Measurements from ENCODE around the gene PKHD1.

PKHD1 gene

DNA sequence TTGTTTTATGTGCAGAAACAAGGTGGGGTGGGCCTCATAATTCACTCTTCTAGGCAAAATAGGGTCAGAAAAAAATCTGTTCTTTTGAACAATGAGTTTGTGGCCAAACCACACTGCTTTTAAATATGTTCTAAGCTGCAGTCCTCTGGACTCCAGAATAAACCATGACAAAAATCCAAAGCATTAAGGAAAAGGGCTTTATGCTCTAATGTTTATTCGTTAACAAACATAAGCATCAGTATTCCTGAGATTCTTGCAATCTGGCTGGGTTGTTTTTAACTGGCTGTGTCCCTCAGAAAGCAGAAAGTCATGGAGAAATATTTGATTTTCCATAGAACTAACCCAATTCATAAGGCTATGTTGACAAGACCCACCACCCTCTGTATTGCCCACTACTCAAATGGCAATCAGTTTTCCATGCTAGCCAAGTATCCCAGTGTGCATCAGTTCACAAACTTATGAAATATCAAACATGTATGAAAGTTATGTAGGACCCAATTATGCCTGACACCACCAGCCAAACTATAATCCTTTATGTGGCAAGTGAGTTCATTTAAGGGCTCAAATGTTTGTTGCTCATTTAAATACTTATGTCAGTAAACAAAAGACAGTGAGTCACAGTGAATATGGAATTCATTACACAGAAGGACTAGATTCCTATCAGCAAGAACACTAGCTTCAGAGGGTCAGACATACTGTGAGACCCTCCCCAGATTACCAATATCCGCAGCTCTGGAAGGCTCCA lies 45.1 kb downstream of the PKHD1 start:
- Histone ChIP-seq H3K27me3 (ENCODE audit: control insufficient read depth, insufficient read depth, low read length) (no peaks in the 10 kb centered on the region), H3K27ac (ENCODE audit: low read depth, low read length) (no peak overlapping the region), H3K9me3 (ENCODE audit: control insufficient read depth, insufficient read depth, low read depth, low read length) (0 out of 2 replicates have a peak, but pooled peaks cover 9% of the 10 kb centered on the region), H3K4me1 (ENCODE audit: control insufficient read depth, insufficient read depth, low read length) (no peaks in the 10 kb centered on the region), H3K4me3 (ENCODE audit: low read depth, low read length) (no peak overlapping the region), H3K9ac (ENCODE audit: low read length) (no peak overlapping the region), H3K36me3 (ENCODE audit: control insufficient read depth, insufficient read depth, low read length) (no peaks in the 10 kb centered on the region)

- Histone ChIP-seq H3K27ac (ENCODE audit: low read depth, low read length) (no peak overlapping the region), H3K27me3 (ENCODE audit: control insufficient read depth, insufficient read depth, low read length) (no peaks in the 10 kb centered on the region), H3K36me3 (ENCODE audit: control insufficient read depth, insufficient read depth, low read length) (no peaks in the 10 kb centered on the region), H3K4me3 (ENCODE audit: low read depth, low read length) (no peak overlapping the region), H3K9me3 (ENCODE audit: control insufficient read depth, insufficient read depth, low read depth, low read length) (0 out of 2 replicates have a peak, but pooled peaks cover 9% of the 10 kb centered on the region), H3K9ac (ENCODE audit: low read length) (no peak overlapping the region), H3K4me1 (ENCODE audit: control insufficient read depth, insufficient read depth, low read length) (no peaks in the 10 kb centered on the region)
Measured at GRCh38 chr6:52041134-52041533, 46.3 kb downstream of the PKHD1 start.

GRCh38 chr6:52027699-52028098 lies 59.7 kb downstream of the PKHD1 start:
- Histone ChIP-seq H3K4me1 (ENCODE audit: control insufficient read depth, insufficient read depth, low read length) (no peaks in the 10 kb centered on the region), H3K27ac (ENCODE audit: low read depth, low read length) (no peak overlapping the region), H3K4me3 (ENCODE audit: low read depth, low read length) (no peak overlapping the region), H3K9ac (ENCODE audit: low read length) (no peak overlapping the region), H3K36me3 (ENCODE audit: control insufficient read depth, insufficient read depth, low read length) (no peaks in the 10 kb centered on the region), H3K27me3 (ENCODE audit: control insufficient read depth, insufficient read depth, low read length) (no peaks in the 10 kb centered on the region), H3K9me3 (ENCODE audit: control insufficient read depth, insufficient read depth, low read depth, low read length) (peaks cover 2% of the 10 kb centered on the region; the same call in 1 of the 2 replicates)

DNA sequence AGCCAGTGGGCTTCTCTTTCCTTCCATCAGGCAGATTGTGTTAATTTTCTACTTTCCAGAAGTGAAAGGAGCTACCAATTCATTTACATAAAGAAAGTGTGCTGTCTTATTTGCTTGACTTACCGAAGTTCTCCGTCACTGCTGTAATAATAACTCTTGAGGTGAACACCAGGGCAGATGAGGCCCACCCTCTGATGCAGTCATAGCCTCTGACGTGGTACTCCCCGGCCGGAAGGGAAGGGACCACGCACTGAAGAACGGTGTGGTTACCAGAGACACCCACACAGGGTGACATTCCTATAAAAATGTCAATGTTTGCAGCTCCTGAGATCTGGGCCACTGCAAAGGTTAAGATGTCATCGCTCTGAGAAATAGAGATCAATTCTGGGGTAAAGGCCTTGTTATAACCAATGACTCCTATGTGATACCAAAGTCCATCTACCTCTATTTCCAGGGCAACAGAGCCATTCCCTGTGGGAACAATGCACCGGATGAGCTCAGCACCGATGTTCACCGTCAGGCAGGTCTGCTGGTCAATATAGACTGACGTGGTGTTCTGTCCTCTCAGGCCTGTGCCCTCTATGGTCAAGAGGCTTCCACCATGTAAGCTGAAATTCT lies 62.9 kb downstream of the PKHD1 start:
- H3K4me3 ChIP-seq (ENCODE audit: low read depth, low read length): no peak overlapping the region
- H3K4me1 ChIP-seq (ENCODE audit: control insufficient read depth, insufficient read depth, low read length): peaks cover 5% of the 10 kb centered on the region; the same call in 1 of the 2 replicates
- no peak overlapping the region for H3K9ac ChIP-seq (ENCODE audit: low read length)
- no peak overlapping the region for H3K27ac ChIP-seq (ENCODE audit: low read depth, low read length)
- H3K9me3 ChIP-seq (ENCODE audit: control insufficient read depth, insufficient read depth, low read depth, low read length): no peaks in the 10 kb centered on the region
- no peaks in the 10 kb centered on the region for H3K27me3 ChIP-seq (ENCODE audit: control insufficient read depth, insufficient read depth, low read length)
- H3K36me3 ChIP-seq (ENCODE audit: control insufficient read depth, insufficient read depth, low read length): no peaks in the 10 kb centered on the region

- no peaks in the 10 kb centered on the region for H3K27me3 ChIP-seq (ENCODE audit: control insufficient read depth, insufficient read depth, low read length)
- H3K9ac ChIP-seq (ENCODE audit: low read length): no peak overlapping the region
- no peaks in the 10 kb centered on the region for H3K36me3 ChIP-seq (ENCODE audit: control insufficient read depth, insufficient read depth, low read length)
- no peaks in the 10 kb centered on the region for H3K9me3 ChIP-seq (ENCODE audit: control insufficient read depth, insufficient read depth, low read depth, low read length)
- H3K4me3 ChIP-seq (ENCODE audit: low read depth, low read length): no peak overlapping the region
- H3K4me1 ChIP-seq (ENCODE audit: control insufficient read depth, insufficient read depth, low read length): peaks cover 5% of the 10 kb centered on the region; the same call in 1 of the 2 replicates
- H3K27ac ChIP-seq (ENCODE audit: low read depth, low read length): no peak overlapping the region
Measured at GRCh38 chr6:52022675-52023074, 64.7 kb downstream of the PKHD1 start.

- H3K4me1 ChIP-seq (ENCODE audit: control insufficient read depth, insufficient read depth, low read length): peaks cover 17% of the 10 kb centered on the region
- no peaks in the 10 kb centered on the region for H3K27me3 ChIP-seq (ENCODE audit: control insufficient read depth, insufficient read depth, low read length)
- H3K36me3 ChIP-seq (ENCODE audit: control insufficient read depth, insufficient read depth, low read length): no peaks in the 10 kb centered on the region
- H3K9ac ChIP-seq (ENCODE audit: low read length): no peak overlapping the region
- H3K27ac ChIP-seq (ENCODE audit: low read depth, low read length): no peak overlapping the region
- no peak overlapping the region for H3K4me3 ChIP-seq (ENCODE audit: low read depth, low read length)
- no peaks in the 10 kb centered on the region for H3K9me3 ChIP-seq (ENCODE audit: control insufficient read depth, insufficient read depth, low read depth, low read length)
Measured at GRCh38 chr6:52020945-52021570, 66.4 kb downstream of the PKHD1 start.

DNA sequence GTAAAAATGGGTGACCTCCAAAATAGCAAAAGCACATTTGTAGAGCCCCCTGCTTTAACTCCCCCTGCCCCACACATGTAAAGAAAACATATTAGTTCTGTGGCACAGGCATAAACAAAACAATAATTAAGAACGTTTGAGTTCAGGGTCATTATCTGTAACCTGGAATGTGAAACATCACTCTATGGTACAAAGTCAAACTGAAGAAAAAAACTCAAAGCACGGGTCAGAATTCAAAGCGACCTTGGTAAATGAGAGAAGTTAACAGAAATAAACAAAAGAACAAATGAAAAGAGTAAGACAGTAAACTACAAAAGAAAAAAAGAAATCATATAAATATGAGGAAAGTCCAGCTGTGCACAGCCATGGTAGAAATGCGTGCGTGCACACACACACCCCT lies 67.5 kb downstream of the PKHD1 start:
- H3K9me3 ChIP-seq (ENCODE audit: control insufficient read depth, insufficient read depth, low read depth, low read length): no peaks in the 10 kb centered on the region
- H3K9ac ChIP-seq (ENCODE audit: low read length): no peak overlapping the region
- H3K4me3 ChIP-seq (ENCODE audit: low read depth, low read length): no peak overlapping the region
- peaks cover 17% of the 10 kb centered on the region for H3K4me1 ChIP-seq (ENCODE audit: control insufficient read depth, insufficient read depth, low read length)
- H3K27me3 ChIP-seq (ENCODE audit: control insufficient read depth, insufficient read depth, low read length): no peaks in the 10 kb centered on the region
- no peak overlapping the region for H3K27ac ChIP-seq (ENCODE audit: low read depth, low read length)
- no peaks in the 10 kb centered on the region for H3K36me3 ChIP-seq (ENCODE audit: control insufficient read depth, insufficient read depth, low read length)

DNA sequence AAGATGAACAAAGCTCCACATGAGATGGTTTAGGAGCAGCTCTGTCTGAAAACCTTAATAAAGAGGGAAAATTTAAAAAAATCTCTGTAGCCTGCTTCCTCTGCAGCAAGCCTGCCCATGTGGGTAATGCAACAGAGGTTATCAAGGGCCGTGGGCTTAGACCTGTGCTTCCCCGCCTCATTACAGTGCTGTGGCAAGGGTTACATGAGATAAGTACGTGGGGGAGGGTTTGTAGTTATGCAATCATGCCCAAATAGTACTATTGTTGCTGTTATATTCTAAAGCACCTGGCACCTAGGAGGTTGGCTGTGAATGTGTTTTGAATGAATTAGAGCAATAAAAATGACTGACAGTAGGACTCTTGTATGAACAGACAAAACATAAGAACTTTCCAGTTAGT lies 68.3 kb downstream of the PKHD1 start:
- H3K9me3 ChIP-seq (ENCODE audit: control insufficient read depth, insufficient read depth, low read depth, low read length): no peaks in the 10 kb centered on the region
- H3K9ac ChIP-seq (ENCODE audit: low read length): no peak overlapping the region
- H3K27me3 ChIP-seq (ENCODE audit: control insufficient read depth, insufficient read depth, low read length): no peaks in the 10 kb centered on the region
- peaks cover 17% of the 10 kb centered on the region for H3K4me1 ChIP-seq (ENCODE audit: control insufficient read depth, insufficient read depth, low read length)
- no peak overlapping the region for H3K27ac ChIP-seq (ENCODE audit: low read depth, low read length)
- H3K36me3 ChIP-seq (ENCODE audit: control insufficient read depth, insufficient read depth, low read length): no peaks in the 10 kb centered on the region
- no peak overlapping the region for H3K4me3 ChIP-seq (ENCODE audit: low read depth, low read length)

DNA sequence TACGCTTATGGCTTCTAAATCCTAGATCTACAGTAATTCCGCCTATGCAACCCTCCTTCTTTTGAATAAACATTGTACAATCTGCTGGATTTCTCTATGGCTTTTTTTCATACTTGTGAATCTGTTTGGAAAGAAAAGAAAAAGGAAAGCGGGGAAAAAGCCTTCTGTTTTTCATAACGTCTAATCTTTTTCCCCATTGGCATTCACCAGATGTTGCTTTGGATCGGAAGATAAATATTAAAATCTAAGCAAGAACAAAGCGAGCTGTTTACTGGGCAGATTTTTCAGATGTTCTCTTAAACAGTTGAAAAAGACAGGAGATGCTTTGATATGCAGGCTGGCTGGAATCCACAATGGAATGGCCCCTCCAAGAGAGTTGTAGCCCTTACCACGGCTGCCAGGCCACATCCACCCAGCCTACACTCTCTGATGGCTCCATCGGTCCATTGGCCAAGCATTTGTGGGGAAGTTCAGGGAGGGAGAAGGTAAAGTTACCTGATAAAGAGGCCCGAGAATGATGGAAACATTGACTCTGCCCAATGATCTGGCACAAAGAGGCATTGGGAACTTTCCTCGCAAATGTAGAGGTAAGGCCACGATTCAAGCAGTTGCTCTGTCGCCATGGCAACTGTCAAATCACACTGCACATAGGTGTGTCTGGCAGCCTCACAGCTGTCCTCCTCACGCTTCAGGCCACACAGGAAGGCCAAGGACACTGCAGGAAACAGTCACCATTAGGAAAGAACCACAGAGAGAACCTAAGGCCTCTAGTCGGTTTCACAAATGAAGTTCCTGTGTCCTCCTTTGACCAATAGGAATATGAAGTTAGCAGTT lies 70.3 kb downstream of the PKHD1 start:
- Histone ChIP-seq H3K9ac (ENCODE audit: low read length) (no peak overlapping the region), H3K36me3 (ENCODE audit: control insufficient read depth, insufficient read depth, low read length) (no peaks in the 10 kb centered on the region), H3K4me3 (ENCODE audit: low read depth, low read length) (no peak overlapping the region), H3K27ac (ENCODE audit: low read depth, low read length) (no peak overlapping the region), H3K27me3 (ENCODE audit: control insufficient read depth, insufficient read depth, low read length) (no peaks in the 10 kb centered on the region), H3K9me3 (ENCODE audit: control insufficient read depth, insufficient read depth, low read depth, low read length) (no peaks in the 10 kb centered on the region), H3K4me1 (ENCODE audit: control insufficient read depth, insufficient read depth, low read length) (peaks cover 17% of the 10 kb centered on the region)

DNA sequence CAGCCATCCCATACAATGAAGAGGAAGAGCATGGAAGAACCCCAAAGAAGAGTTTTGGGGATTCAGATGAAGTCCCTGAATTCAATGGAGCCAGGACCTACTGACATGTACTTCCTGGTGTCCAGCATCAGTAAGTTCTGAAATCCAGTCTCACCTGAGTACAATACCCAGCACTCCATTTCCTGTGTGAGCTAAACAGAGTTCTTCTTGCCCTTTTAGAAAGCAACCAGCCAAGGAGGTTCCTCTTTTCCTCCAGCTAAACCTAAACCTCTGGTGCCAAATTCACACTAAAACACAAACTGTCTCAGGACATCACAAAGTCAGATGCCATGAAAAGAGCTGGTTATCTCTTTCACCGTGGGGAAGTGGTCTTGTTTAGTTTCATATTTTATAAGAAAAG lies 71.5 kb downstream of the PKHD1 start:
- Histone ChIP-seq H3K27me3 (ENCODE audit: control insufficient read depth, insufficient read depth, low read length) (no peaks in the 10 kb centered on the region), H3K27ac (ENCODE audit: low read depth, low read length) (no peak overlapping the region), H3K9ac (ENCODE audit: low read length) (no peak overlapping the region), H3K4me1 (ENCODE audit: control insufficient read depth, insufficient read depth, low read length) (peaks cover 12% of the 10 kb centered on the region), H3K4me3 (ENCODE audit: low read depth, low read length) (no peak overlapping the region), H3K36me3 (ENCODE audit: control insufficient read depth, insufficient read depth, low read length) (no peaks in the 10 kb centered on the region), H3K9me3 (ENCODE audit: control insufficient read depth, insufficient read depth, low read depth, low read length) (no peaks in the 10 kb centered on the region)

Data from HUES6 (cell line).